GM21360 (cell line): ENCODE results near the gene LRRC27.
A peak's percentile ranks its signal among the peaks of the same experiment; 100 is the strongest.

Experiments
- ATAC-seq: cut with Tn5 transposase; IDR thresholded peaks from one replicate; pipeline ENCODE4 v1.9.1; 2021; ENCODE audit warnings: mild to moderate bottlenecking, moderate library complexity; ENCODE audit not compliant: unreplicated experiment

Gene LRRC27

GRCh38 chr10:132355297-132355696 is 23.3 kb downstream of the LRRC27 start:
- no peak for ATAC-seq

DNA sequence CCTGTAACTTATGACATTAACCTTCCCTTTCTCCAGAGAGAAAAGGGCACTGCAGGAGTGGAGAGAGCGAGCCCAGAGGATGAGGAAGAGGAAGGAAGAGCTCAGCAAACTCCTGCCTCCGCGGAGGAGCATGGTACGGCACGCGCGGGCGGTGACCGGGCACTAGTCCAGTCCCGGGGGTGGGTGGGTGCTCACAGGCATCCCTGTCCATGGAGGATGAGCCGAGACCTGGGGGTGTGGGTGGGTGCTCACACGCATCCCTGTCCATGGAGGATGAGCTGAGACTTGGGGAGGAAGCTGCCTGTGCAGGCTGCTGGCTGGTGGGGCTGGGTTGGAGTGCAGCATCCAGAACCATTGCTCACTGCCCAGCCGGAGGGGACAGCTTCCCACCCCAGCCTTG is 23.8 kb downstream of the LRRC27 start:
- no peak for ATAC-seq

- ATAC-seq = no peak
These were observed 24.7 kb downstream of the LRRC27 start for GRCh38 chr10:132356621-132357195.

GRCh38 chr10:132357286-132358058 is 25.5 kb downstream of the LRRC27 start:
- ATAC-seq = no peak

DNA sequence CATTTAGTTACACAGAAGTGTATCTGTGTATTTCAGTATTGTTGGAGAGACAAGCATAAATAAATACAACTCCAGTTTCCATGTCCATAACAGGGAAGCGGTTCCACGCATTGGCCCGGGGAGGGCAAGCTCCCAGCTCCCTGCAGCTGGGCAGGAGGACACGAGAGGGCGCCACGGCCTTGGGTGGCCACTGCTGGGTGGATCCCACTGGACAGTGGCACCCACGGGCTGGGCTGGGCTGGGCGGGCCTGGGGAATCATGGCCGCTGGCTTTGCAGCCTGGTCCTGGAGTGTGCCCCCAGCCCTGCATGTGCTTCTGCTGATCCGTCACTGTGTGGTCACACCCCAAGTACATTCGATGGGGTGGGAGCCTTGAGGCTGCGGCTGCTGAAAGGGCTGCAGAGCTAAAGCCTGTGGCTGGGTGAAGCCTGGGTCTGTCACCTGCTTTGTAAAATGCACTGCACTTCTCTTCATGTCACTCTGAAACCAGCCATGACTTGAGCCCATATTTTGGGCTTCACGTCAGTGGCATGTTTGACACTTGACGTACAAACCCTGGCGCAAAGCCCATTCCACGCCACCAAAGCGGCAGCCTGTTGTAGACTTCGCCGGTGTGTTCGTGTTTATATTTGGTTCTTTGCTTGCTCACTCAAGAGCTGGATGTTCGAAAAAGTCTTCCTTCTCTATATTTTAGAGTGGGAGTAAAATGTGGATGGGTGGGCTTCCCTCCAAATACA is 27.5 kb downstream of the LRRC27 start:
- no peak for ATAC-seq

GRCh38 chr10:132360766-132361447 is 28.9 kb downstream of the LRRC27 start:
- no peak for ATAC-seq

- ATAC-seq = no peak
These were observed 29.6 kb downstream of the LRRC27 start for GRCh38 chr10:132361581-132362101.

- no peak for ATAC-seq
These were observed 30.2 kb downstream of the LRRC27 start for GRCh38 chr10:132362151-132362611.

- no peak for ATAC-seq
These were observed 31.4 kb downstream of the LRRC27 start for GRCh38 chr10:132363376-132363775.

DNA sequence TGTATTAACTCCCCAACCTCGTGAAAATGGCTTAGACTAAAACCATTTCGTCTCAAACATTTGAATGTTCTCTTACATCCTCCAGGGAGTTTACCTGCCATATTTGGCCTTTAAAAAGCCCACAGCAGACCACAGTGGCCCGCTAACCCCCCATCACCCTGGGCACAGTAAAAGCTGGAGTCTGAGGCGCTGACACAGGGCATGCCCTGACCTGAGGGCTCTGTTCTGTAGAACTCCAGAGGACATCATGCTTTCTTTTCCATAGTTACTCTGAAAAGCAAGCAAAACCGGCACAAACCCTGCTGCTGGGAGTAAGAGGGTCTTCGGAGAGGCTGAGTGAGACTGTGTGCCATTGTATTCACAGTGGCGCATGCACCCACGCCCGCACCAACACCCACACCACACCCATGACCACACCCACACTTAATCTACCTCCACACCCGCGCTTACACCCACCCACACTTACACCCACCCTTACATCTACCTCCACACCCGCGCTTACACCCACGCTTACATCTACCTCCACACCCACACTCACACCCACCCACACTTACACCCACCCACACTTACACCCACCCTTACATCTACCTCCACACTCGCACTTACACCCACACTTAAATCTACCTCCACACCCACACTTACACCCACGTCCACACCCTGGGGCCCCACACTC is 32.1 kb downstream of the LRRC27 start:
- peak; percentile 74 for ATAC-seq

DNA sequence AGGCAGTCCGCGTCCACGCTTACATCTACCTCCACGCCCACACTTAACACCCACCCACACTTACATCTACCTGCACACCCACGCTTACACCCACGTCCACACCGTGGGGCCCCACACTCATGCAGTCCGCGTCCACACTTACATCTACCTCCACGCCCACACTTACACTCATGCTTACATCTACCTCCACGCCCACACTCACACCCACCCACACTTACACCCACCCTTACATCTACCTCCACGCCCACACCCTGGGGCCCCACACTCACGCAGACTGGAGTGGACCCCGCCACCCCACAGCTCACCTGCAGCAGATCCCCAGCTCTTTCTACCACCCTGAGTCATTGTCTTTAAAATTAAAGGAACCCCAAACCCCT is 32.6 kb downstream of the LRRC27 start:
- no peak for ATAC-seq

DNA sequence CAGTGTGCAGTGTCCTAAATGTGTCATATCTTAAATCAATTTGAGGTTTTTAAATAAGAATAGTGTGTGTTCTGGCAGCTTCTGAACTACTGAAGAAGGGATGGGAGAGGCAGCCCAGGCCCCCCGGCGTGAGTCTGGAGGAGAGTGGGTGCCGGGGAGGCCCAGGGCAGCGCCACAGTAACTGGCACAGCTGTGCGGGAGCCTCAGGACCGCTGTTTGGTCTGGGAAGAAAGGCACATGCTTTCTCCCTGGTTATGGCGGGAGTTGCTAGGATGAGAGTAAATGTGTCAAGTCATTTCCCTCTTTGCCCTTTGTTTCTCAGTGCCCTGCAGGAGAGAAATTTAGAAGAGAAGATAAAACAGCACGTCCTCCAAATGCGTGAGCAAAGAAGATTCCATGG is 33.1 kb downstream of the LRRC27 start:
- ATAC-seq = no peak

DNA sequence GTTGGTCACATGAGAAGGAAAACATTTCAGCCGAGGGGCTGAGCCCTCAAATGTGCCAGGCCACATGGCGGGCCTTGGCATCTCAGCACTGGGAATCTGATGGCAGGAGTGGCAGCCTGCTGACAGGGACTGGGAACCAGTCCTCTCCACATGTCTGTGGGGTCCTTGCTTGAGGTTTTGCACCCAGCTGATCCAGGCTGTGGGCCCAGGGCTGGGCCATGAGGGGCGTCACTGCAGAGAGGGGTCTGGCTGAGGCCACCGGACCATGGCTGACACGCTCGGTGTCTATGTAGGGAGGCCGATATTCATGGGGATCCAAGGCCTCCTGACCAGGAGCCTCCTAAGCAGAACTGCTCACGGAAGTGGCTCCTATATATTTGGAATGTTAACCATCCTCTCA is 34.0 kb downstream of the LRRC27 start:
- ATAC-seq = no peak

DNA sequence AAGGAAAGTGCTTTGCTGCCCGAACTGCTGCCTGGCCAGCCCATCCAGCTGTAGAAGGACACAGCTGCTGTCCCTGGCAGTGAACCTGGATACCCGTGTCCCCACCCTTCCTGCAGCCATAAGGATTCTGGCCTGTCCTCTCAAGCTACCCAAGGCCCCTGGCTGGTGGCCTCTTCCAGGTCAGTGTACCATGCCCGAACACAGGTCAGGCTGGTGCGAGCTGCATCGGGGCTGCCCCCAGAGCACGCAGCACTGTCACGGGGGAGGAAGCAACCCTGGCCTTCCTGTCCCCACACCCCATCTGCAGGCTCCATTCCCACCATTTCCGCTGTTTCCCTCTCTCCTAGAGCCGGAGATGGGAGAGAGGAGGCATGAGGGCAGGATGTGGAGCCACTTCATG is 34.5 kb downstream of the LRRC27 start:
- ATAC-seq = no peak

DNA sequence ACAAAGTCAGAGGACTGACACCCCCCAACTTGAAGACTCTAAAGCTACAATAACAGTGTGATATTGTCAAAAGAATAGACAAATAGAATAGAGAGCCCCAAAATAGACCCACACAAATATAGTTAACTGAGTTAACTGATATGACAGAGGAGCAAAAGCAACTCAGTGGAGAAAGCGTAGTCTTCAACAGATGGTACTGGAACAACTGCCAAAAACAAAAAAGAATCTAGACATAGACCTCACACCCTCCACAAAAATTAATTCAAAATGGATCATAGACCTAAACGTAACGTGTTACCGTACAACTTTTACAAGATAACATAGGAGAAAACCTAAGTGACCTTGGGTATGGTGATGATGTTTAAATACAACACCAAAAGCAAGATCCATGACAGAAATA is 36.4 kb downstream of the LRRC27 start:
- ATAC-seq = no peak

DNA sequence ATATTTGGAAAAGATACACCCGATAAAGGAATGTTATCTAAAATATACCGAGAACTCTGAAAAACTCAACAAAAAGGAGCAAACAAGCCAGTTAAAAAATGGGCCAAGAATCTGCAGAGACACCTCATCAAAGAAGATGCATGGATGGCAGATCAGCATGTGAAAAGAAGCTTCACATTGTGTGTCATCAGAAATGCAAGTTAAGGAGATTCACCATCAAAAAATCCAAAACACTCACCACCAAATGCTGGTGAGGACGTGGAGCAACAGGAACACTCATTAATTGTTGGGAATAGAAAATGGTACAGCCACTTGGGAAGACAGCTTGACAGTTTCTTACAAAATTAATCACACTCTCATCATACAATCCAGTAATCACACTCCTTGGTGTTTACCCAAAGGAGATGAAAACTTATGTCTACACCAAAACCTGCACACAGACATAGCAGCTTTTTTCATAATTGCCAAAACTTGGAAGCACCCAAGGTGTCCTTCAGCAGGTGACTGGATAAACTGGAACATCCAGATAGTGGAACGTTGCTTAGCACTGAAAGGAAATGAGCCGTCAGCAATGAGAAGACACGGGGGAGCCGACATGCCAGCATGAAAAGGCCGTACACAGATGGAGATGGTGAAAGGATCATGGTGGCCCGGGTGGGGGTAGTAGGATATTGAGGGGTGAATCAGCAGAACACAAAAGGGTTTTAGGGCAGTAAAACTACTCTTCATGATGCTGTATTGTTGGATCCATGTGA is 37.1 kb downstream of the LRRC27 start:
- ATAC-seq = no peak

GRCh38 chr10:132369636-132370185 is 37.7 kb downstream of the LRRC27 start:
- ATAC-seq = no peak

DNA sequence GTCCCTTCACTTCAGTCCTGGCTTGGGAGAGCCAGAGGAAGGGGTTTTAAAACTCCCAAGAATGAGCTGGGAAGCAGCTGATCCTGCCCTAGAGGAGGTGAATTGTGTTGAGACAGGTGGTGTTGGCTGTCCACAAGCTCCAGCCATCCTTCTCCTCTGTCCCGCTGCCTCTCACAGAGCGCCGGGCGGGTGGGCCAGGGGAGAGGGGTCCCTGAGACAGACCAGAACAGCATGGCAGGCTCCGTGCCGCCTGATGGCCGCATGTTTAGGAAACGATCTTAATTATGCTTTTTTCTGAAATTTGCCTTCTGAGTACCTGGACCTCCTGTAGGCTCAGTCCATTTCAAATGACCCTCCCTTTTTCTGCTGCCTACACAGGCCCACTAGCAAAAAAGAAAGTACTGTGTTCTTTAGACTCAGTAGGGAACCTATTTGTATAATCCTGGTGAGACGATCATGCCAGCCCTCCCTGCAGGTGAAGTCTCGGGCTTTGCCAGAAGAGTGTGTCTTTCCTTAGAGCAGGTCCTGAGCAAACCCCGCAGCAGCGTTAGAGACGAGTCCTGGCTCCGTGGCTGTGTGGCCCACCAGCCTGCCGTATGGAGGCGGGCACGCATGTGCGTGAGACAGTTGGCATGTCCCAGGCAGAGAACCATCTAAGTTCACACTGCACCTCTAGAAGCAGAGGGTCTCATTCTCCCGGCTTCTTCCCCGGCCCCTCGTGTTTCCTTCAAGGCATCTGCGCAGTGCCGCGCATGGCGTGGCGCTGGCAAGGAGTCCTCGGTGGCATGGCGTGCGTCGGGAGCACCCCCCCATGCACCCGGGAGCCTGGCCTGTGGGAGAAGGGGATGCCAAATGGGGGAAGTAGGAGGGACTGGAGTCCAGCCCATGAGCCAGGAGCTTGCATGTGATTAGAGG is 38.7 kb downstream of the LRRC27 start:
- no peak for ATAC-seq
